Measurements from ENCODE around the gene NF1.
"Not testable (repeated sequence)": the region's sequence is repeated elsewhere in the genome, so short reads cannot be mapped to it uniquely, and the experiment has no call there.

The NF1 gene

DNA sequence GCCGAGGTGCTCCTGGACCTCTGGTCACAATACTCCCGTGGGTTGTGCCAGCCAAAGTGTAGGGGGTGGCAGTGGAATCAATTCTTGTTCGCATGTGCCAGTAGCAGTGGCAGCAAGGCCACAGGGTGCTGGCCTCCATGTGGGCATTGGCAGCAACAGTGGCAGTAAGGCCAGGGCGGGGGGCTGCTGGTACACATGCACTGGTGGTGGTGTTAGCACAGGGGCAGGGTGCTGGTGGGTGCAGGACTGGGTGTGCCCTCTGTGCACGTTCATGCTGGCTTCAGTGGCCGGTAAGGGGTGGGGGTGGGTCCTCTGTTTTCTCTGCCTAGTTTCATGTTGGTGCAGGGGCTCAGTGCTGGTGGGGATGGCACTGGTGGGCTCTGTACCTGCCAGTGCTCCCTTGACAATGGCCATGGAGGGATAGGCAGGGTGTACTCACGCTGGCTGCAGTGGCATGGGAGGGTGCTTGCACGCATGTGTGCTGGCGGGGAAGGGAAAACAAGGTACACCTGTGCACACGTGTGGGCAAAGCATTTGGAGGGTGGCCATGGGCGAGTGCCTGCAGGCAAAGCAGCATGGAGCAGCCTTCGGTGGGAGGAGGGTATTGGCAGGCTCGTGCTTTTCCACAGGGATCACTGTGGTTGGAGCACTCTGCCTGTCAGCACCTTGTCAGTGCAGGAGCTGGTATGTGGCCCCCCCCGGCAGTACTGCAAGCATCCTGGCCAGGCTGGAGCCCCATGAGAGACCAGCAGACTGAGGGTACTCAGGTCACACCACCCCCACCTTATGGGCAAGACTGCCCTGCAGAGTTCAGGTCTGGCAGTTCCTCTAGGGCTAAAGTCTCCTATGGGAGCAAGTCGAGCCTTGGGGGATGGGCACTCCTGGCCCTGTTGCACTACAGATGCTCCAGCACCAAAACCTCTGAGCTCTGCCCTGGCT, 35.8 kb downstream of the NF1 start:
- DNase-seq: no peak

DNA sequence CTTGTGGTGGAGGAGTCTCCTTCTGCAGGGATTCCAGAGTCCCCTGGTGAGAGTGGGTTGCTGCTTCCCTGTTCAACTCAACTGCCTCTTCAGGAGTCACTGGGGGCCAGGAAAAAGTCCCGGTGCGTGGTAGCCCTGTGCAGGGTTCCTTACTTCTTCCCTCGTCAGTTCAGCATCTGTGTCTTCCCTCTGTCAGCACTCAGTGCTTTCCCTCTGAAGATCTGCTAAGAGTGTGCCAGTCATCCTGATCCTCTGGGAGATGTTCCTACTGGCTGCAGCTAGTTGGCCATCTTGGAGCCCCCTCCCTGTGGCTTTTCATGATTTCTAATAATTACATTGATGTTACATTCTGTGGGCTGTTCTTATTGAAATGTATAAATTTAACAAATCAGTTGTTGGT, 36.5 kb downstream of the NF1 start:
- no peak for DNase-seq

DNA sequence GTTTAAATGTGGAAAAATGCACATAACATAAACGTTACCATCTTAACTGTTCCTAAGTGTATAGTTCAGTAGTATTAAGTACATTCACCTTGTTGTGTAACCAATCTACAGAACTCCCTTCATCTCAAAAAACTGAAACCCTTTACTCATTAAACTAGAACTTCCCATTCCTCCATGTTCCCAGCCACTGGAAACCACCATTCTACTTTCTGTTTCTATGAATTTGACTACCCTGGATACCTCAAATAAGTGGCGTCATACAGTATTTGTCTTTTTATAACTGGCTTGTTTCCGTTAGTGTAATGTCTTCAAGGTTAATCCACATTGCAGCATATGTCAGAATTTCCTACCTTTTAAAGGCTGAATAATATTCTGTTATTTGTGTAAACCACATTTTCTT, 38.2 kb downstream of the NF1 start:
- no peak for DNase-seq

DNA sequence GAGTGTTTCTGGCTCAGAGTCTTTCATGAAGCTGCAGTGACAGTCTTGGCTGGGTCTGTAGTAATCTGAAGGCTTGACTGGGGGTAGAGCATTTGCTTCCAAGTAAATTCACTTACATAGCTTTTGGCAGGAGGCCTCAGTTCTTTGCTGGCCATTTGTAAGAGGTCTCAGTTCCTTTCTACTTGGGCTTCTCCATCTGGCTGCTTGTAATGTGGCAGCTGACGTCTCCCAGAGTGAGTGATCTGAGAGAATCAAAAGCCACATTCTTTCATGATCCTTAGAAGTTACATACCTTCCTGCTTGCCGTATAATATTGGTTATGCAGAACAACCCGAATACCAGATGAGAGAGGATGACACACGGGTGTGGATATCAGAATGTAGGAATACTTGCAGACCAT, 39.8 kb downstream of the NF1 start:
- DNase-seq: no peak

DNA sequence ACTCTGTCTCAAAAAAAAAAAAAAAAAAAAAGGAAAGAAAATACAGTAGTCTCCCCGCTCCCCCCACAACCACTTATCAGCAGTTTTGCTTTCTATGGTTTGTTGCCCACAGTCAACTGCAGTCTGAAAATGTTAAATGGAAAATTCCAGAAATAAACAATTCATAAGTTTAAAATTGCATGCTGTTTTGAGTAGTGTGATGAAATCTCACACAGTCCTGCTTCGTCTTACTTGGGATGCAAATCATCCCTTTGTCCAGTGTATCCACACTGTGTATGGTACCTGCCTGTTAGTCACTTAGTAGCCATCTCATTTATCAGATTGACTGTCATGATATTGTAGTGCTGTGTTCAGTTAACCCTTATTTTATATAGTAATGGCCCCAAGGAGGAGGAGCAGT, 41.5 kb downstream of the NF1 start:
- DNase-seq: no peak

DNA sequence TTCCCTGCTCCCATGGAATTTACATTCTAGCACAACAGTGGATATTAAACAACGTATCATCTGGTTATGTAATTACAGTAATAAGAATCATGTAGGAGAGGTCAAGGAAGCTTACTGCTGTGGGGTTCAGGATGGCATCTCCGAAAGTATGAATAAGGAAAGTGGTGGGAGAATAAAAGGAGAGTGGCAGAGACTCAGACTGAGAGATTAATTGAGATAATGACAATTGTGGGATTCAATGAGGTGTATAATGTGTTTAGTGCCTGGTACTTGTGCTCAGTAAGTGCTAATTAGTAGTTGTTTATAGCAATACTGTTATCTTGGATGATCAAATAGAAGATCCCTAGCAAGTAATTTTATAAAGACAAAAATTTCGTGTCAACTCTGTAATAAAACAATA, 45.3 kb downstream of the NF1 start:
- no peak for DNase-seq

DNA sequence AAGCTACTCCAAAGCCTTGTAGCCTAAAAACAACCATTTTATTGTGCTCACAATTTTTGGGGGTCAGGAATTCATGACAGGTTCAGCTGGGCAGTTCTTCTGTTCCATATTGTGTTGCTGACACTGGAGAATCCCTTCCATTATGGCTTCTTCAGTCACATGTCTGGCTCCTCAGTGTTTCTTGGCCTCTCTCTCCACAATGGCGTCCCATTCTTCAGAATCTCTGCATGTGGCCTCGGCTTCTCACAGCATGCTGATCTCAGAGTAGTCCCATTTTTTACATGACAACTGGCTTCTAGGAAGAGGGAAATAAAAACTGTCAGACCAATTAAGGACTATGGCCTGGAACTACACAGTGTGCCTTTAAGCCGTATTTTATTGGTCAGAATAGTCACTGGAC, 49.7 kb downstream of the NF1 start:
- DNase-seq: no peak

DNA sequence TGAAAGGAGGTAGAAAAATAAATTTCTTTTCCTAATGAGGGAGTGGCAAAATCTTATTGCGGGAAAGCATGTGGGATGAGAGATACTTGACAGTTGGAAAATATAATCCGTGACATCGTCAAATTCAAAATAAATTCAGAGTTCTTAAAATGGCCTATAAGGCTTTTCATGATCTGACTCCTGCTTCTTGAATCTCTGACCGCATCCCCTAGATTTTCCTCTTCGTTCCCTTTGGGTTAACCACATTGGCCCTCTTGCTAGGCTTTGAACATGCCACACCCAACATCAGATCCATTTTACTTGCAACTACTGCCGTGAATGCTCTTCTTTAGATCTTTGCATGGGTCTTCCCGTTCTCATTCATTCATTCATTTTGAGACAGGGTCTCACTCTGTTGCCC, 50.1 kb downstream of the NF1 start:
- no peak for DNase-seq

DNA sequence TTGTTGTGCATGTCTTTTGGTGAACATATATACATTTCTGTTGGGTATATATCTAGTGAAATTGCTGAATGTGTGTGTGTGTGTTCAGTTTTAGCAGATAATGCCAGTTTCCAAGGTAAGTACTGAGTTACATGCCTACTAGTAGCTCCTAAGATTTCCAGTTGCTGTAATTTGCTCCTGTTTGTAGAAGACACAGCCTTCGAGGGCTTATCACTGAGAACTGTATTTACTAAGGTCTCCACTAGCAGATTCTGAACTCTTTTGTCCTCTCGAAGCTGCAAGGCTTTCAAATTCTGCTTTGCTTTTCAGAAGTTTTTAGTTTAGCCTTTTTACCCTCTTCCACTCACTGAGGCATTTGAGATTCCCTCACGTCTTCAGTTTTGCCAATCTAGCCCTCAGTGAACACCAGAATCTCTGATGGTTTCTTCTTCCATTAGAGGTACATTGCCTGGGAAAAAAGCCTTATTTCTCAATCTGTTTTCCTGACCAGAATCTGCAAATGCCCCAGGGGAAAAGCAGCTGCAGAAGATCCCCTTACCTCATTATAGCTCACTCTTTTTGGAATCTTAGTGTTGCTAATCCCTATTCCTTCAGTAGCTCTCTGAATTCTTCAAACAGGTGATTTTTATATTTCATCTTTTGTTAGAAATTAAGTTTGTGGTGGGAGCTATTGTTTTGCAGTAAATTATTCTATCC, 52.9 kb downstream of the NF1 start:
- DNase-seq: no peak

DNA sequence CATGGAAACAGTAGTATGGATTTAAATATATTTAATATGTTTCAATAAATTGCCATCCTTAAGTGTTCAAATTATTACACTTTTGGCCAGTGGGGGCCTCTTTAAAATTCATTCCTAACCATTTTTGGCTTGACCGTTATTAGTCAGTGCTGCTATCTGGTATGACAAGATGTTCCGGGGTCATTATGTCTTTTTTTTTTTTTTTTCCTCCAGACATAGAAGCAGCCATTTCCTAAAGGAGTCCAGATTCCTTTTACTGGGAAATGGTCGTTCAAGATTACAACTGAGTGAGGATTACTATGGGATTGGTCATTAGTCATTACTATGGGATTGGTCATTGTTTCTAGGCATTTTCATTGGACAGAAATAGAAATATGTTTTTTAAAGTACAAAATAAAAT, 53.4 kb downstream of the NF1 start:
- DNase-seq: no peak

DNA sequence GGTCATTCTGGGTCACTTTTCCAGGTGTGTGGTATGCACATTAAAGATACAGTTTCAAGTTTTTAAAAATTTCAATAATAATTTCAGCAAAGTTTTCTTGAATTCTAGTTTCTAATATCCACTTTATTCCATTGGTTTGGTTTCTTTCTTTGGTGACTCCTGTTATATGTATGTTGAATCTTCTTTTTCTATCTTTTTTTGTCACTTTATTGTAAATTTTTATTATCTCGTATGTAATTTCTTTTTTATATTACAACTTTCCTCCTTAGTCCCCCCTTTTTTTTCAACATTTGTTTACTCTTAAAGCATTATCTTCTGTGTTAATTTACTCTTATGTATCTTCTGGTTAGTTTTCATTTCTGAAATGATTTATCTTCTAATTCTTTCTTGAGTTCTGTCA, 57.5 kb downstream of the NF1 start:
- DNase-seq: no peak

DNA sequence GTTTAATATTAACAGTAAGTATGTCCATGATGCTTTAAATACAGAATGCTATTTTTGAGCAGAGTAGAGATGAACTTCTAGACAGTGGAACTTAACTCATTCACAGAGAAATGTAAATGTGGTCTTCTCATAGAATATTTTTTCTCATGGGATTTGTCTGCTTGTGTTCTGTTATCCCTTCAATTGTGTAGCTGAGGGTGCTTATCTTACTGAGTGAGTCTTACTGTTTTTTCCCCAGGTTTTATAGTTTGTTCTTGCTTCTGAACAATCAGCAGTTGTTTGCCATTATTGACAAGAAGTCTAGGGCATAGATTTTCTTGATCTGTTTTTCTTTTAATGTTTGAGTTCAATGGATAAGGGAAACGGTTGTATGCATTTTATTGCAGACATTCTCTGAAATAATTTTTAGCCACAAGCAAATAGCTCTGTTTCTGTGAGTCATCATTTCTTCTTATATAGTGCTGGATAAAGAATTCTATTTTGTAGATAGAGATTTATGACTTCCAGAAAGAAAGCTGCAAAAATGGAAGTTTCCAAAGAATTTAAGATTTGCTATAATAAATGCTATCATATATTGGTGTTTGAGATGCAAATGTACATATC, 60.5 kb downstream of the NF1 start:
- no peak for DNase-seq

DNA sequence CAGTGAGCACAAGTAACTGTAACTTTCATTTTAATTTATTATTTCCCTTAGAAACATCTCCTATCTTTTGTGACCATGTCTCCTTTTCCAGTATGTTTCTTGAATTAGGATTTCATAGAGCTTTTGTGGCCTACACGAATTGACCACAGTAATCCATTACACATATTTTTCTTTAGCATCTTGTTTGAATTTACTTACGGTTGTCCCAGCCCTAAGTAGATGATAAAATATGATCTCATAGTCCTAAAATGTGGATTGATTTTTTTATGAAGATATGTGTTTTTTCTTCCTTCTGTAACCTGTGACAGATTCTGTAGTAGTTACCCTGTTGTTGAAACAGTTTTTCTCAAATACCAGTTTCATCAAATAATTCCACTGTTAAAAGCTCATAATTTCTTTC, 61.5 kb downstream of the NF1 start:
- no peak for DNase-seq

DNA sequence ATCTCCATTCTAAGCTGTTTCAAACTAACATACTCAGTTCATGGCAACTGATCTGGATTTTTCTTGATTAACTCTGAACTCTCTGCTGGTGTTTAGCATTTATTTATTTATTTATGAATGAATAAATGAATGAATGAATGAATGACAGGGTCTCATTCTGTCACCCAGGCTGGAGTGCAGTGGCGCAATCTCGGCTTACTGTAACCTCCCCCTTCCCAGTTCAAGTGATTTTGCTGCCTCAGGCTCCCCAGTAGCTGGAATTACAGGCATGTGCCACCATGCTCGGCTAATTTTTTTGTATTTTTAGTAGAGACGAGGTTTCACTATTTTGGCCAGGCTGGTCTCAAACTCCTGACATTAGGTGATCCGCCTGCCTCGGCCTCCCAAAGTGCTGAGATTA, 62.1 kb downstream of the NF1 start:
- not testable (repeated sequence) for DNase-seq

DNA sequence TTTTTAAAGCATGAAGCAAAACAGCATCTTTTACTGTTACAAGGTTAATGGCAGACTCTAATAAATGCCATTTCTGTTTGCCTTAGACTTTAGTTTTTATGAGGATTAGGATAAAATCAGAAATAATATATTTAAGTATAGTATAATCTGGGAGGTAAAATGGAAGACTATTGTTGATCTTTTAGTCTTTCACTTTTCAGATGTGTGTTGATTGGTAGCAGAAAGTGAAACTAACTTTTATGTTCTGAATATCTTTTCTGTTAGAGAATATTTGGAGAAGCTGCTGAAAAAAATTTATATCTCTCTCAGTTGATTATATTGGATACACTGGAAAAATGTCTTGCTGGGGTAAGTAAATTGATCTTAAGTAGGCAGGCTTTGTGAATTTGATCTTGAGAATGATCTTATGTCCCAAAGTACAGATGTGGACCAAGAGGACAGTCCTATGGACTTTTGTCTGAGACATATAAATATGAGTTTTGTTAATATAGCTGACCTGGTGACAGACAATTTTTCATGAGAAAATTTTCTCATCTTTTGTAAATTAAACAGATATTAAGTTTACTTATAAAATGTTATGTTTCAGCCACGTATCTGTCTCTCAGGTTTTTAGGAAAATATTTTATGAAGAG, 64.1 kb downstream of the NF1 start:
- no peak for DNase-seq

DNA sequence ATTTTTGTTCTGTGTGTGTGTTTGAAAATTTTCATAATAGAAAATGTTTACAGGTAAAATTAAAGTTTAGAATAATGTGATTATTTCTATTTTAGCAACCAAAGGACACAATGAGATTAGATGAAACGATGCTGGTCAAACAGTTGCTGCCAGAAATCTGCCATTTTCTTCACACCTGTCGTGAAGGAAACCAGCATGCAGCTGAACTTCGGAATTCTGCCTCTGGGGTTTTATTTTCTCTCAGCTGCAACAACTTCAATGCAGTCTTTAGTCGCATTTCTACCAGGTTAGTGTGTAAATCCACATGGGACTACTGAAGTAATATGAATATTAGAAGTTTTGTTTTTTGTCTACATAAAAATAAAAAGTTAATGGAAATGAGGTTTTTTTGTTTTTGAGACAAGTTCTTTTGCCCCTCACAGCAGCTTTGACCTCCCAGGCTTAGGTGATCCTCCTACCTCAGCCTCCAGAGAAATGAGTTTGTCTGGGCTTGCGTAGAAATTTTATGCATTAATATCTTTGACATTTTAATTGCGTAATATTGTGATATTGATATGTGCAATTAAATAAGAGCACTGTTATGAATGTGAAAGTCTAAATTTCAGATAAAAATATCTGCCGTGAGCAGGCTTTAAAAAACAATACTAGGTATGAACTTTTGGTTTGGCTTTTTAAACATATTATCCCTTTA, 68.5 kb downstream of the NF1 start:
- no peak for DNase-seq

DNA sequence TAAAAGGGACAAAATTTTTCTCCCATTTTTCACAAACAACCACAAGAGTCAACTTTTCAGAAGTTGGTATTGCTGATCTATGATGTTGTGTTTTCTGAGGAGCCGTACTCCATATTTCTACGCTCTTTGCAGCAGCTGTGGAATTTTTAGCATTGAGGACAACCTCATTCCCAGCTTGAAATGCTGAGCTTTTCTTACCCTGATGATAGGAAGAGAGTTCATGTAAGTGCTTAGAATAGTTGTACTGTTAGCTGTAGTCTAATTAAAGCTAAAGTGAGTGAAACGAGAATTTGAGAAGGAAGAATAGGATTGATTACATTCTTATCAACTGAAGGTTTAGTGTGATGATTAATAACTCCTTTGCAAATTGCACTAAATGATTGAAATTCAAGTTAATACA, 72.3 kb downstream of the NF1 start:
- no peak for DNase-seq

DNA sequence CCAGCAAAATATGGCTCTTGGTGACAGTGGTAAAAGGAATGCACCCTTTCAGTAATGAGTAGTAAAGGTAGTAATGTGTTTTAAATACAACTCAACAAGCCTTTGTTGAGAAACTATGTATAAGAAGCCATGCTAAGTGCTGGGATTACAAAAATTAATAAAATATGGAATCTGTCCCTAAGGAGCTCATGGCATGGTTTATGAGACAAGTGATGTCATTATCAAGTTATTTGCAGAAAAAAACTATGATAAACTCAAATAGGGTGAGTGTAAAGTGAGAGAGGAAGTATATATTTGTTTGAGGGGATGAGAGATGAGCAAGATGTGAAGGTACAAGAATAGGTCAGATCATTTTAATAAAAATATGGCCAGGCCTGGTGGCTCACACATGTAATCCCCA, 76.9 kb downstream of the NF1 start:
- no peak for DNase-seq

DNA sequence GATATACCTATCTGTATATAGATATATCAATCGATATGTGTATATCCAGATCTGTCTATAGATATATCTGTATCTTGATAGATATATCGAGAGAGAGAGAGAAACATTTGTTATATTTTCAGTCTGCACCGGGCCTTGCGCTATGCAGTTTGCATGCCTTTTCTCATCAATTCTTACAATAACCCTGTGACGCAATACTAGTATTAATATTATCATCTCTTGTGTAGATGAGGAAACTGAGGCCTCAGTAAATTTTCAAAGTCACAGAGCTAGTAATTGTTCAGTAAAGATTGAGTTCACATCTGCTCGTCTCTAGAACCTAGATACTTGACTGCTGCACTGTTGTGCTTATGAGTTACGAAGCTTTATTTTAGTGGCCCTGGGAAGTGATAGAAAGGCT, 77.6 kb downstream of the NF1 start:
- no peak for DNase-seq

DNA sequence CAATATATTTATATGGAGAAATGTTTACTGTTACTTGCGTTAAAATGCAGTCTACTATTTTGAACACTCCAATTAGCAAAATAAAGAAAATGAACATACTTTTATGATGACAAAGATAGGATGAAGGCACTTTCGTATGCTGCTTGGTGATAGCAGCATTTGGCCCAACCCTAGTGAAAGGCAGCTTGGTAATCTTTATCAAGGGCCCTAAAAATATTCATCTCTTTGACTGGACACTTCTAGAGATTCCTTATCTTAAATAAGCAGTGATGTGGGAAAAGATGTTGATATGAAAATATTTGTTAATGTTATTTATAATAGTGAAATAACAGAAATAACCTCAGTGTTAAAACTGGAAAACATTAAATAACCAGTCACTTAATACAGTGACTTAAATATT, 79.4 kb downstream of the NF1 start:
- no peak for DNase-seq

DNA sequence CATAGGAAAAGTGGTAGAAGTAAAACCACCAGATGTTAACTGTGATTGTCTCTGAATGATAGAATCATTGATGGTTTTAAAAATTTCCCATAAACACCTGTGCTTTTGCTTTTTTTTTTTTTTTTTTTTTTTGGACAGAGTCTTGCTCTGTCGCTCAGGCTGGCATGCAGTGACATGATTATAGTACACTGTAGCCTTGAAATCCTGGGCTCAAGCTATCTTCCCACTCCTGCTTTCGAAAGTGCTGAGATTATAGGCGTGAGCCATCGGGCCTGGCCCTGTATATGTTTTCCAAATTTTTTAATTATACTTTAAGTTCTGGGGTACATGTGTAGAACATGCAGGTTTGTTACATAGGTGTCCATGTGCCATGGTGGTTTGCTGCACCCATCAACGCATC, 80.5 kb downstream of the NF1 start:
- DNase-seq: no peak

DNA sequence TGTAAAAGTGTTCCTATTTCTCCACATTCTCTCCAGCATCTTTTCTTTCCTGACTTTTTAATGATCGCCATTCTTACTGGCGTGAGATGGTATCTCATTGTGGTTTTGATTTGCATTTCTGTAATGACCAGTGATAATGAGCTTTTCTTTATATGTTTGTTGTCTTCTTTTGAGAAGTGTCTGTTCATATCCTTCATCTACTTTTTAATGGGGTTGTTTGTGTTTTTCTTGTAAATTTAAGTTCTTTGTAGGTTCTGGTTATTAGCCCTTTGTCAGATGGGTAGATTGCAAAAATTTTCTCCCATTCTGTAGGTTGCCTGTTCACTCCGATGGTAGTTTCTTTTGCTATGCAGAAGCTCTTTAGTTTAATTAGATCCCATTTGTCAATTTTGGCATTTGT, 81.4 kb downstream of the NF1 start:
- not testable (repeated sequence) for DNase-seq

DNA sequence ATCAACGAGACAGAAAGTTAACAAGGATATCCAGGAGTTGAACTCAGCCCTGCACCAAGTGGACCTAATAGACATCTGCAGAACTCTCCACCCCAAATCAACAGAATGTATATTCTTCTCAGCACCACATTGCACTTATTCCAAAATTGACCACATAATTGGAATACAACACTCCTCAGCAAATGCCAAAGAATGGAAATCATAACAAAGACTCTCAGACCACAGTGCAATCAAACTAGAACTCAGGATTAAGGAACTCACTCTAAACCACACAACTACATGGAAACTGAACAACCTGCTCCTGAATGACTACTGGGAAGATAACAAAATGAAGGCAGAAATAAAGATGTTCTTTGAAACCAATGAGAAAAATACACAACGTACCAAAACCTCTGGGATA, 84.2 kb downstream of the NF1 start:
- DNase-seq: not testable (repeated sequence)

All from cortex of kidney (tissue), 1 donor.